Activated gamma-delta T cell treated with anti-CD3 and anti-CD28 coated beads, Interleukin-2, amount 50 U/mL, for 16 hours (primary cell): Measurements from ENCODE around the gene DDX1.
"Not testable (repeated sequence)": the region's sequence is repeated elsewhere in the genome, so short reads cannot be mapped to it uniquely, and the experiment has no call there.

Experiments used
- DNase-seq: peaks from one replicate; pipeline ENCODE4 v3.0.0-alpha.2; 2020; ENCODE audit warnings: low read depth

Gene DDX1

GRCh38 chr2:15616850-15617777 is 25.4 kb downstream of the DDX1 start:
- DNase-seq = no peak

GRCh38 chr2:15617778-15618448 is 26.2 kb downstream of the DDX1 start:
- DNase-seq = no peak

- DNase-seq = no peak
Observed at GRCh38 chr2:15618449-15618855, 26.8 kb downstream of the DDX1 start.

- no peak for DNase-seq
Observed at GRCh38 chr2:15619076-15619475, 27.4 kb downstream of the DDX1 start.

- DNase-seq = no peak
Observed at GRCh38 chr2:15619510-15619909, 27.8 kb downstream of the DDX1 start.

- no peak for DNase-seq
Observed at GRCh38 chr2:15619938-15620337, 28.3 kb downstream of the DDX1 start.

GRCh38 chr2:15620340-15620739 is 28.7 kb downstream of the DDX1 start:
- DNase-seq = no peak

GRCh38 chr2:15620857-15621471 is 29.3 kb downstream of the DDX1 start:
- no peak for DNase-seq

GRCh38 chr2:15621472-15621870 is 29.8 kb downstream of the DDX1 start:
- not testable (repeated sequence) for DNase-seq

- DNase-seq = no peak
Observed at GRCh38 chr2:15622214-15622613, 30.5 kb downstream of the DDX1 start.

DNA sequence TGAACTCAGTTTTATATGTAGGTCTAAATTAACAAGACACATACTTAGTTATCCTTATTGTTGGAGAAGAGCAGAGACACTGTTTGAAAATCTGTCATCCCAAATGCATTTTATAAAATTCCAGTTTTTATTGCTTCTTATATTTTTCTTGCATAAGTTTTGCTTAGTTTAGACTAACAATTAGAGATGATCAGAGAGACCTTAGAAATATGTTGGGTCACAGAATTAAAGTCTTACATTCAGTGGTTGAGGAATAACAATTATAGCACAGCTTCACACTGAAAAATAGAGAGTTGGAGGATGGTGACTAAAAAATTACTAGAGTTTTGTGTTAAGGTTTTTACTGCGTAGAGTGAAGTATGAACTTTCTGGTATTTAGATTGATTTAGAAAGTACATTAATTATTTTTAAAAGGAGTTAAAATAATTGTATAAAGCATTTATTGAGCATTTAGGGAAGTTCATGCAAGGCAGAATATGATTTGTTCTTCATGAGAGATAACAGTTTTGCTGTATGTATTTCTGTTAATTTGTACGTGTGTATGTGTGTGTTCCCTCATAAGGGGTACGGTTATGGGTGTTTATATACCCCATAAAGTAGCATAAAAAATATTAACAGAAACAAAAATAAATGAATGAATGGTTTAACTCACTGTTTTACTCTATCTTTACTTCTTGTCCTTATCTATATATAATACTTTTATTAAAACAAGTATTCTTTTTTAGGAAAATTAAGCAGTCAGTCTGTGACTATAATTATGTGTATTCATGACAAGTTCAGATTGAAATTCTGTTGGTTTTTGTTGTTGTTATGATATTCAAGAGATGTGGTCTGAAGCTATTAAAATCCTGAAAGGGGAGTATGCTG is 31.2 kb downstream of the DDX1 start:
- no peak for DNase-seq

GRCh38 chr2:15623481-15623796 is 31.8 kb downstream of the DDX1 start:
- no peak for DNase-seq

- no peak for DNase-seq
Observed at GRCh38 chr2:15623898-15624541, 32.4 kb downstream of the DDX1 start.

DNA sequence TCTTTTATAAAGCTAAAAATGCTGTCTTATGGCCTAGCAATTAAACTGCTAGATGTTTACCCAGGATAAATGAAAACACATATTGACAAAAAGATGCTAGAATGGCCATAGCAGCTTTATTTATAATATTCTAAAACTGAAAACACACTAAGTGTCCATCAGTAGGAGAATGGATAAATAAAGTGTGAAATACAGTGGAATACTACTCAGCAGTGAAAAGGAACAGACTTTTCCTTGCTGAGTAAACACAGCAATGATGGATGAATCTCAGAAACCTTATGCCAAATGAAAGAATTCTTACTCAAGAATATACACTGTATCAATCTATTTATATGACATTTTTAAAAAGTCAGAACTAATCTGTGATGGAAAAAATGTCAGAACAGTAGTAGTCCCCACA is 33.2 kb downstream of the DDX1 start:
- DNase-seq = no peak

- DNase-seq = no peak
Observed at GRCh38 chr2:15625344-15626036, 33.8 kb downstream of the DDX1 start.

- no peak for DNase-seq
Observed at GRCh38 chr2:15626126-15626525, 34.5 kb downstream of the DDX1 start.

- DNase-seq = no peak
Observed at GRCh38 chr2:15626967-15627366, 35.3 kb downstream of the DDX1 start.

DNA sequence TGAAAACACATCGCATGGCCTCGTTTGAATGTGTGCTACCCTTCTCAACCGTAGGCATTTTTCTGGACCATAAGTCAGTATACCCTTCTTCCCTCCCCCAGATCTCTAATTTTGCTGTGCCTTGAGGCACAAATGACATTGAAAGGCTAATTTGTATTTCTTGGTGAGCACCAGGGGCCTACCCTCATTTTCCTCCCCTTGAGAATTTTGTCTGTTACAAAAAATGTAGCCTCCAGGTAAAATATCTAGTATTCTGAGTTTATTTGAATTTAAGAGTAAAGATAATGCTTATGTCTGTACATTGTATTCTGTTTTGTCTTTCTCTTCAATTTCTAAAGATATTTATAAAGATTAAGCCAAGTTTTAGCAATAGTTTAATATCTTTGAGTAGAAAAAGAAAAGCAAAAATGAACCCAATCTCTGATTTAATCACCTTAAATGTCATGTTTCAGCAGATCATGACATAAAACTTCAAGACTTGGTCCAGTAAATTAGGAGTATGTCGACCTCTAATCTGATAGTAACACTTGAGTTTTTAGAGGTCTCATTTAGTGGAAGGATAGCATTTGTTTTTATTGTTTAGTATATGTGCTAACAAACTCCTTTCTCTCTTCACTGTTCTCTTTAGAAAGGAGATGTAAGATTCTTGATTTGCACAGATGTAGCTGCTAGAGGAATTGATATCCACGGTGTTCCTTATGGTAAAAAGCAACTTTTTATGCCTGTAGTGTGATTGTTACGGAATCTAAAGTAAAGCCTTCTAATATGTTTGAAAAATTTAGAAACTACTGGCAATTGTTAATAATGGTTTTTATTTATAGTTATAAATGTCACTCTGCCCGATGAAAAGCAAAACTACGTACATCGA is 36.4 kb downstream of the DDX1 start:
- no peak for DNase-seq

DNA sequence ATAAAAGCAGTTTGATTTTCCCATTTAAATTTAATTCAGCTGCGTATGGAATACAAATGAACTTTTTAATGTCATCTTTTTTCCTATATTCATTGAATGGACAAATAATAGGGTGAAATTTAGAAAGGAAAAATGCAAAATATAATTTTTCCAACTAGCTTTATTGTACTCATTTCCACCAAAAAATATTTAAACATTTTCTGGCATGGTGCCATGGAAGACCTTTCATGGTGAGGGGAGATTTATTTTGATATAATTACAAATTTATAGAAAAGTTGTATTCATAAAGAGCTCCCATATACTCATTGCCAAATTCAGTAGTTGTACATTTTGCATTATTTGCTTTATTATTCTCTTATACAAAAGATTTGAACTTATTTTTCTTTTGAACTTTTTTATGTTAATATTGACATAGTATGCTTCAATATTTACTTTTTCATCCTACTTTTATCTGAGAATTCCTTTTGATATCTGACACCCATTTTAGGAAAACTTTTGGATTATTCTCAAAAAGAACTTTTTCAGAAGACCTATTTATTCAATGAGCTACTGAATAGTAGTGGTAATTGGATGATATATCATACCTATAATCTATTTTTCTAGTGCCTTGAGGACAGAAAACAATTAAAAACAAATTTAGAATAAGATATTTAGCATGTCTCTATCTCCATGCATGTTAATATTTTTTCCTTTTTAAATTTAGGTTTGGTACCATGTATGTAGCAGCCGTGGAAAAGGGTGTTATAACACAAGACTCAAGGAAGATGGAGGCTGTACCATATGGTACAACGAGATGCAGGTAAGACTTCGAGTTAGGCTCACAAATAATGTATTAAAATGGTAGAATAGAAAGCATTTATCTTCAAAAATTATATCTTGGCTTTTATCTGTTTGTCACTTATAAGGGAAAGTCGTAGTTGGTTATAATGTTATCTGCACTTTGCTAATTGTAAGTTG is 37.5 kb downstream of the DDX1 start:
- DNase-seq = no peak
